Caki2 (cell line): Measurements from ENCODE around the gene CRADD. TPM values are rescaled to one million over a fixed set of nuclear protein-coding genes. Genes with fewer than 3 reads are reported as not detected.
"Not testable (repeated sequence)": the region's sequence is repeated elsewhere in the genome, so short reads cannot be mapped to it uniquely, and the experiment has no call there.

ENCODE experiments used
- DNase-seq: peaks from one replicate; pipeline ENCODE4 v3.0.0-alpha.2; 2015; ENCODE audit warnings: low read depth
- in situ Hi-C: cut with HindIII; loops from 2 replicates; pipeline ENCODE4 v1.10.0; 2016; ENCODE audit warnings: low sequenced_read_pairs, low pct_unique_long_range_greater_than_20kb, mixed read lengths
- total RNA-seq: library from RNA; depleted of rRNA; stranded (reverse); fragments of >200 nt; shearing (Covaris generic); gene quantifications from 2 replicates; pipeline ENCODE4 v1.2.3, GENCODE V29; 2014; ENCODE audit warnings: low replicate concordance

Gene CRADD
- total RNA-seq, 1 experiment from 2014 or later: 15.4 TPM

DNA sequence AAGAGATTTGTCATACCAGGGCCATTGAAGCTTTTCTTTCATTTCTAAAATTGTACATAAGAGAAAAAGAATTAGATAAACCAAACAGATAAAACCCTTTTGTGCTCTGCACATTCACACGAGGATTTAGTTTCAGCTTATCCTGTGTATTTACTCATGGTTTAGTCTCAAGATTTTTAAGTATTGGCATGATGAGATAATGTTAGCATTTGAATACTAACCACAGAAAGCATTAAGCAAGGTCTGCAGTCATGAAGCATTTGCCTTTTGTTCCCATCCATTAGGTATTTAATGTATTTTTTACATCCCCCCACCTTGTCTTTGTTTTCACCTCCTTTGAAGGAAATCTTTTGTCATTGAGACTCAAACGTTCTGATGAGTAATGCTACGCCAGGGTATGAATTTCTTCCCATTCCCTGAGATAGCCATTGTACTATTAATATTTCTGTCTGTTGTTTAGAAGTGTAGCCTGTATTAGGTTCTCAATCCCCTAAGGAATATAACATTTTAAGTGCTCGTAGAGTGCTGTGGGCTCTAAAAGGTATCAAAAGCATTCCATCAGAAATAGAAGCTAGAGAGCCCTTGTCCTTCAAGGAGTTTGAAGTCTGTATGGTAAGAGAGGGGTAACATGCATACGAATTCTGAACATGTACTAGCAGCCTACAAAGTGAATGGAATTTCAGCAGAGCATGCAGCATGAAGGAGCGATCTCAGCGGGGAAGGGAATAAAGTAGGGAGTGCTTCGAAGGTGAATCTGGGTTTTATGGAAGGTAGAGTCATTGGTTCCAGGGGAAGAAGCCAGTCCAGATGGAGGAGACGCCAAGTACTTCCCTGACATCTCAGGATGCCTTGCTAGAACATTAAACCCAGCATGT, 22.3 kb downstream of the CRADD start:
- no peak for DNase-seq
- in situ Hi-C loops: no loop called here

GRCh38 chr12:93702707-93703315, 25.6 kb downstream of the CRADD start:
- in situ Hi-C loops: no loop called here
- no peak for DNase-seq

- in situ Hi-C loops: no loop called here
- no peak for DNase-seq
Measured at GRCh38 chr12:93704122-93704521, 26.9 kb downstream of the CRADD start.

DNA sequence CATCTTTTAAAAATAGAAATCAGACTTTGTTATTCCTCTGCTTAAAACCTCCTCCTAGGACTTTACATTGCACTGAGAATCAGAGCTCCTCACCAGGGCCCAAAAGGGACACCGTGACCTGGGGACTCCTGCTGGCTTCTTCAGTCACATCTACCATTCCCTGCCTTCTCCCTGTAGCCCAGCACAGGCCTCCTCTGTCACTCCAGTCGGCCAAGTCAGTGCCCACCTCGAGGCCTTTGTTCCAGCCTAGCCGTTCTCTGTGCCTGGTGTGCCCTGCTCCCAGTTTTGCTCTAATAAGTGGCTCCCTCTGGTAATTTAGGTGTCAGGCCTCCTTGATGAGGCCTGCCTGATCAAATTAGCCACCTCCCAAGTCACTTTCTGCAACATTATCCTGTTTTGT, 27.4 kb downstream of the CRADD start:
- in situ Hi-C loops: no loop called here
- DNase-seq: no peak

DNA sequence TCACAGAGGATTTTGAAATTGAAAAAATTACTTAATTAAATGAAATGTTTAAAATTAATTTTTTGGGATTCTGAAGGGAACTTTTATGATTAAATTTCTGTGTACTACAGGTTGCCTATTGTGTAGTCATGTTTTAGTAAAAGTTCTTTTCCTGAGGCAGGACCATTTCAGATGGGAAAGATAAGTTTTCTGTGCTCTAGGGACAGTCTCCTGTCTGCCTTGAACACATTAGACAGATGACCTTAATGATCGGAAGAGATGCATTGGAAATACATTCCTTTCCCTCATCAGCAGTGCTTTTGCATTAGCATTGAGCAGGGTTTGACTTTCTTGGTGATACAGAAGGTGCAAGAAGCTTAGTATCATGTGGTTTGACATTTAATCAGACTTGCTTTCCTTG, 28.1 kb downstream of the CRADD start:
- in situ Hi-C loops: no loop called here

DNA sequence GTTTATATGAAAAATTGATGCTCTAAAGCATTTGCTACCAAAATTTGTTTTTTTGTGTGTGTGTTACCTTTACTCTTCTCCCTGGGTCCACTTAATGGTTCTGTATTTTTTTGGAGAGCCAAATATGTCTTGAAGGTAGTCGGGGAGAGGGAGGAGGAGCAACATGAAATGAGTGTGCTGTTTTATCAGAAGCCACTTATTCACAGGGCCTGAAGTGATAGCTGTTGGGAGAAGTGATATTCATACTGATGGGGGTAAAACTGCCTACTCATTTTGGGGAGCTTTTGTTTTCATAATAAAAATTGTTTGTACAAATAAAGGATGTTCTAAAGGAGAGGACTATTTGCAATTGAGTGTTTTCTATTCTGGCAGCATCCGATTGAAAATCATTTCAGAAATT, 29.2 kb downstream of the CRADD start:
- in situ Hi-C loops: no loop called here

More for the DNA sequence above, 28.1 kb downstream of the CRADD start:
- no peak for DNase-seq

GRCh38 chr12:93706824-93707223, 29.6 kb downstream of the CRADD start:
- DNase-seq: no peak
- in situ Hi-C loops: no loop called here

More for the DNA sequence above, 29.2 kb downstream of the CRADD start:
- no peak for DNase-seq

GRCh38 chr12:93707836-93708235, 30.7 kb downstream of the CRADD start:
- DNase-seq: peak; percentile 21

DNA sequence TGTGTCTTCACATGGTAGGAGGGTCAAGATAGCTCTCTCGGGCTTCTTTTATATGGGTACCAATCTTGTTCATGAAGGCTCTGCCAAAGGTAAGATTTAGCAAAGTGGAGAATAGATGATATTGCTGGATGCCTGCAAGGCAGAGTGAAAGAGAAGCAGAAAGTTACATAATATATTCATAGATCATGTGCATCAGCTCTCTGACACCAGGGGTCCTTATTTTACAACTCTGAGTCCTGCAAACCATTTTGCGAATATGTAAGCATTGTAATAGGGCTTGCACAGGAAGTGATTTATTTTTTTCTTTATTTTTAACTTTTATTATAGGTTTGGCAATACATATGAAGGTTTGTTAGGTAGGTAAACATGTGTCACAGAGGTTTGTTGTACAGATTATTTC, 31.8 kb downstream of the CRADD start:
- in situ Hi-C loops: no loop called here

More at GRCh38 chr12:93707836-93708235, 30.7 kb downstream of the CRADD start:
- in situ Hi-C loops: no loop called here

DNA sequence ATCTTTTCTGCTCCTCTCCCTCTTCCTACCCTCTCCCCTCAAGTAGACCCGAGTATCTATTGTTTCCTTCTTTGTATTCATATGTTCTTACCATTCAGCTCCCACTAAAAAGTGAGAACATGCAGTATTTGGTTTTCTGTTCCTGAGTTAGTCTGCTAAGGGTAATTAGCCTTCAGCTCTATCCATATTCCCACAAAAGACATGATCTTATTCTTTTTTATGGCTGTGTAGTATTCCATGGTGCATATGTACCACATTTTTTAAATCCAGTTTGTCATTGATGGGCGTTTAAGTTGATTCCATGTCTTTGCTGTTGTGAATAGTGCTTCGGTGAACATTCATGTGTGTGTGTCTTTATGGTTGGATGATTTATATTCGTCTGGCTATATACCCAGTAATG, 32.2 kb downstream of the CRADD start:
- no peak for DNase-seq
- in situ Hi-C loops: no loop called here

More for the DNA sequence above, 31.8 kb downstream of the CRADD start:
- no peak for DNase-seq

DNA sequence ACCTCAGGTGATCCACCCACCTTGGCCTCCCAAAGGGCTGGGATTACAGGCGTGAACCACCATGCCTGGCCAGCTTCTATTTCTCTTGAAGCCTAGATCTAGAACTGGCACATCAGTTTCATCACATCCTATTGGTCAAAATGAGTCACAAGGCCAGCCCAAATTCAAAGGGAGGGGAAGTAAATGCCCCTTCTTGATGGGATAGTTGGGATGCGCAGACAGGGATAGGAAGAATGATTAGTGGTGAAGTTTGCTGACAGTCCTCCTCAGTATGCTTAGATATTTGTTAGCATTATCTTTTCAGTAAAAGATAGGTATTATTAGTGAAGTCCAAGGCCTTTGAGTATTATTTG, 33.4 kb downstream of the CRADD start:
- DNase-seq: no peak
- in situ Hi-C loops: no loop called here

DNA sequence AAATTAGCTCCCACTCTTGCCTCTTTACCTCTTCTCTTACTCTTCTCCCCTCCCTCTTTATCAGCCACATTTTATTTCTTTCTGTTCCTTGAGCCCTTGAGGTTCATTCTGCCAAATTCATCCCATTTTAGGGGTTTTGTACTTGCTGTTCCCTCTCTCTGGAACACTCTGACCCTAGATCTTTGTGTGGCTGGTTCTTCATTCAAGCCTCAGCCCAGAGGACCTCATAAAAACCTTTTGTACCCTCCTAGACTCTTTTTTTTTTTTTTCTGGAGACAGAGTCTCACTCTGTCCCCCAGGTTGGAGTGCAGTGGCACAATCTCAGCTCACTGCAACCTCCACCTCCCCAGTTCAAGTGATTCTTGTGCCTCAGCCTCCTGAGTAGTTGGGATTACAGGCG, 34.3 kb downstream of the CRADD start:
- DNase-seq, in situ Hi-C loops: not testable (repeated sequence)

GRCh38 chr12:93712200-93712599, 35.0 kb downstream of the CRADD start:
- DNase-seq: no peak
- in situ Hi-C loops: no loop called here

GRCh38 chr12:93713060-93713459, 35.9 kb downstream of the CRADD start:
- in situ Hi-C loops: no loop called here

GRCh38 chr12:93713800-93714199, 36.6 kb downstream of the CRADD start:
- in situ Hi-C loops: no loop called here

More at GRCh38 chr12:93713060-93713459, 35.9 kb downstream of the CRADD start:
- no peak for DNase-seq

DNA sequence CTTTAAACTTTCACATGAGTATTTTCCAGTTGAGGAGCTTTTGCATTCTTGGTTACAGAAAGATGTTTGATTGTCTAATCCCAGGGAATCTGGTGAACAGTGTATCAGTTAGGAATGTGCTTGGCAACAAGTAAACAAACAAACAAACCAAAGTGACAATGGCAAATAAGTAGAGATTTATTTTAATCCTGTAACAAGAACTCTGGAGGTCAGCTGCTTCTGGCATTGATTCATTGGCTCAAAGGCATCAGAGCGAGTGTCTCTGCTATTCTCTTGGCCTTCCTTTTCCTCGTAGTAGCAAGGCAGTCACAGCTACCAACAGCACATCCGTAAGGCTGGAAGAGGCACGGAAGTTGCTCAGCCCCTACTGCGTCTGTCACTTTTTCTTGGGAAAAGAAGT, 37.2 kb downstream of the CRADD start:
- no peak for DNase-seq

More at GRCh38 chr12:93713800-93714199, 36.6 kb downstream of the CRADD start:
- DNase-seq: no peak

DNA sequence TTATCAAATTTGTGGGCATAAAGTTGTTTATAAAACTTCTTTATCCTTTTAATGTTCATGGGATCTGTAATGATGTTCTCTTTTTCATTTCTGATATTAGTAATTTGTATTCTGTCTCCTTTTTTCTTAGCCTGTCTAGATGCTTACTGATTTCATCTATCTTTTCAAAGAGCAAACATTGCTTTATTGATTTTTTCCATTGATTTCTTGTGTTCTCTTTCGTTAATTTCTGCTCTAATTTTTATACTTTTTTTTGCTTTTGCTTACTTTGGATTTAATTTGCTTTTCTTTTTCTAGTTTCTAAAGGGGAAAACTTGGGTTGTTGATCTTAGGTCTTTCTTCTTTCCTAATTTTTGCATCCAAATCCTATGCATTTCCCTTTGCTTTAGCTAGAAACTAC, 42.5 kb downstream of the CRADD start:
- in situ Hi-C loops: no loop called here
- DNase-seq: no peak

More for the DNA sequence above, 37.2 kb downstream of the CRADD start:
- in situ Hi-C loops: no loop called here

DNA sequence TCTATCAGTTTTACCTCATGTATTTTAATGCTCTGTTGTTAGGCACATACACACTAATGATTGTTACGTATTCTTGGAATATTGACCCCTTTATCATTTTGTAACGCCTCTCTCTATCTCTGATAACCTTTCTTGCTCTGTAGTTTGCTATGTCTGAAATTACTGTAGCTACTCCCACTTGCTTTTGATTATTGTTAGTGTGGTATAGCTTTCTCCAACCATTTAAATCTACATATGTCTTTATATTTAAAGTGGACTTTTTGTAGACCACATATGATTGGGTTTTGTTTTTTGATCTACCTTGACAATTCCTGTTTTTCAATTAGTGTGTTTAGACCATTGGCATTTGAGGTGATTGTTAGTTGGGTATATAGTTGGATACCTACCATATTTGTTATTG, 43.4 kb downstream of the CRADD start:
- in situ Hi-C loops: no loop called here
- no peak for DNase-seq

- no peak for DNase-seq
- in situ Hi-C loops: no loop called here
Measured at GRCh38 chr12:93722179-93722578, 45.0 kb downstream of the CRADD start.
